K562 (cell line): Measurements from ENCODE around the gene CCDC85C. TPM values are rescaled to one million over a fixed set of nuclear protein-coding genes. Genes with fewer than 3 reads are reported as not detected.

Experiments
- ATAC-seq: fragments of 200-7000 bp; cut with Tn5 transposase; 3 replicates; pipeline ENCODE4 v1.9.1; 2020; ENCODE audit warnings: moderate library complexity
- BruUV-seq: library from RNA; stranded (reverse); fragments of 400-500 nt; replicated peaks from 2 replicates; lab custom pipeline; 2021; lab: Mats Ljungman, UMichigan
- CTCF ChIA-PET: fragments of 300-600 bp; formaldehyde crosslinking; extraction: SDS; loops from one replicate; lab custom pipeline; 2021; ENCODE audit warnings: low intra/inter-chr PET ratio; lab: Yijun Ruan, JAX
- POLR2A ChIA-PET: fragments of 300-600, 350-650 bp; sonication (Branson Sonifier 250); formaldehyde crosslinking; extraction: SDS; loops from one replicate; lab custom pipeline; 2021; ENCODE audit warnings: antibody characterized with exemption, inconsistent platforms; lab: Yijun Ruan, JAX
- DNase-seq, 4 experiments: peaks; one replicate each; pipeline versions ENCODE4 v3.0.0 to v3.0.0-alpha.2; 2011 to 2018; ENCODE audit warnings: low spot score in 3 of 4, mixed read lengths in 3 of 4; ENCODE audit errors: extremely low read depth in 1 of 4
- FAIRE-seq: peaks from 2 replicates; lab custom pipeline; 2011; peaks lifted over from hg19 to GRCh38; lab: Jason Lieb, UNC
- H2AFZ ChIP-seq: 2 replicates; pipeline ENCODE4 v1.6.0; 2011; ENCODE audit warnings: low read depth, low read length, control low read depth, inconsistent platforms
- H3K27ac ChIP-seq: fragments of 200-600 bp; 3 replicates; pipeline ENCODE4 v1.8.0; 2011; ENCODE audit warnings: low read depth, mild to moderate bottlenecking, control low read depth, inconsistent platforms, low read length, moderate library complexity, mixed read lengths; ENCODE audit errors: extremely low read depth
- H3K27me3 ChIP-seq, 2 experiments: fragments of 300-600 bp in 1 of 2; 2 replicates in 1 of 2; 3 replicates in 1 of 2; pipeline versions ENCODE4 v1.6.0 to v1.8.0; 2011; ENCODE audit warnings: inconsistent platforms in 2 of 2, low read length in 2 of 2, mild to moderate bottlenecking in 1 of 2, mixed read lengths in 1 of 2, moderate library complexity in 1 of 2; ENCODE audit not compliant: control insufficient read depth in 2 of 2, insufficient read depth in 2 of 2
- H3K36me3 ChIP-seq: fragments of 300-600 bp; 3 replicates; pipeline ENCODE4 v1.8.0; 2011; ENCODE audit warnings: mild to moderate bottlenecking, low read length, inconsistent platforms; ENCODE audit not compliant: control insufficient read depth, insufficient read depth
- H3K4me1 ChIP-seq, 2 experiments: fragments of 200-600 bp in 1 of 2; replicated peaks in 1 of 2; 2 replicates in 1 of 2; 3 replicates in 1 of 2; pipeline versions ENCODE4 v1.5.1 to v1.8.0; 2011; ENCODE audit warnings: inconsistent platforms in 2 of 2, low read length in 2 of 2, mild to moderate bottlenecking in 1 of 2, mixed read lengths in 1 of 2, moderate library complexity in 1 of 2; ENCODE audit not compliant: control insufficient read depth in 2 of 2, insufficient read depth in 2 of 2
- H3K4me2 ChIP-seq: 2 replicates; pipeline ENCODE4 v1.6.1; 2011; ENCODE audit warnings: low read length, control low read depth, inconsistent platforms, mixed read lengths; ENCODE audit not compliant: insufficient read depth
- H3K4me3 ChIP-seq: fragments of 200-600 bp; sonication (generic), shearing (Covaris generic); 2 replicates; pipeline ENCODE4 v1.5.1; 2016; ENCODE audit warnings: control low read depth, inconsistent platforms
- H3K79me2 ChIP-seq: fragments of 200-600 bp; 3 replicates; pipeline ENCODE4 v1.8.0; 2011; ENCODE audit warnings: low read length, inconsistent platforms; ENCODE audit not compliant: control insufficient read depth, insufficient read depth
- H3K9ac ChIP-seq, 2 experiments: 2 replicates each; pipeline versions ENCODE4 v1.6.0 to v1.6.1; 2011; ENCODE audit warnings: low read depth in 2 of 2, low read length in 2 of 2, control low read depth in 1 of 2, inconsistent platforms in 1 of 2, mild to moderate bottlenecking in 1 of 2, mixed read lengths in 1 of 2; ENCODE audit not compliant: insufficient read depth in 1 of 2
- H3K9me1 ChIP-seq: one replicate; pipeline ENCODE4 v1.6.0; 2011; ENCODE audit warnings: inconsistent platforms, mild to moderate bottlenecking, low read length, moderate library complexity; ENCODE audit not compliant: control insufficient read depth, insufficient read depth
- H3K9me3 ChIP-seq: replicated peaks from 2 replicates; pipeline ENCODE4 v1.5.1; 2011; ENCODE audit warnings: low read depth, low read length, inconsistent platforms; ENCODE audit not compliant: control insufficient read depth, insufficient read depth
- H4K20me1 ChIP-seq: replicated peaks from 2 replicates; pipeline ENCODE4 v1.6.1; 2011; ENCODE audit warnings: low read length, inconsistent platforms, mixed read lengths; ENCODE audit not compliant: control insufficient read depth, insufficient read depth
- PBX2 ChIP-seq, 2 experiments: IDR thresholded peaks in 1 of 2; conservative IDR thresholded peaks in 1 of 2; 2 replicates each; pipeline ENCODE4 v1.6.1; 2016; ENCODE audit warnings: low read depth in 2 of 2, mild to moderate bottlenecking in 1 of 2, missing compliant biosample characterization in 1 of 2, missing genetic modification characterization in 1 of 2, moderate library complexity in 1 of 2
- TCFL5 ChIP-seq: fragments of 250-450 bp; sonication (Bioruptor Pico); conservative IDR thresholded peaks from 2 replicates; pipeline ENCODE4 v1.6.1; 2021; ENCODE audit warnings: mild to moderate bottlenecking, moderate library complexity, matching md5 sums
- ZNF699 ChIP-seq: fragments of 250-450 bp; sonication (Bioruptor Pico); IDR thresholded peaks from 2 replicates; pipeline ENCODE4 v1.8.0; 2021; ENCODE audit warnings: mild to moderate bottlenecking, moderate library complexity; ENCODE audit not compliant: insufficient replicate concordance
- WGBS: fragments of 100-300 bp; shearing (Covaris generic); methylation state at CpG from one replicate; pipeline ENCODE4 v1.1.6; 2016; ENCODE audit warnings: low coverage, mixed read lengths; ENCODE audit not compliant: insufficient coverage; ENCODE audit errors: missing lambda C conversion rate; 5-methylcytosine and 5-hydroxymethylcytosine counted together
- in situ Hi-C: fragments of 300-500 bp; cut with MboI; formaldehyde crosslinking; loops from 4 replicates; pipeline ENCODE4 v1.15.0; 2018; ENCODE audit warnings: inconsistent platforms, mixed read lengths
- intact Hi-C: fragments of 100-400 bp; cut with micrococcal nuclease; formaldehyde crosslinking; loops from 2 replicates; pipeline ENCODE4 v1.14.2; 2022
- polyA plus RNA-seq, 8 experiments: library from polyadenylated mRNA; depleted of rRNA in 4 of 8; stranded (reverse) in 5 of 8; unstranded in 3 of 8; fragments of >200 nt; fragmentation: Nextera tagmentation in 2 of 8; fragmentation: Illumina TruSeq in 1 of 8; extraction: Ambion mirVana in 2 of 8; extraction: Trizol in 1 of 8; gene quantifications; 2 replicates each; pipeline versions ENCODE4 v1.2.1 to v1.2.3, GENCODE V29; 2011 to 2014; ENCODE audit warnings: inconsistent platforms in 1 of 8, missing spikeins in 1 of 8
- total RNA-seq, 7 experiments: library from RNA; depleted of rRNA in 6 of 7; stranded (reverse); fragments of >200 nt in 6 of 7; fragmentation: Illumina TruSeq in 2 of 7; extraction: Trizol in 2 of 7; gene quantifications; 2 replicates each; pipeline versions ENCODE4 v1.2.1 to v1.2.3, GENCODE V29; 2011 to 2021; ENCODE audit warnings: low replicate concordance in 1 of 7
- TF ChIP-seq, protein P1 (sequence below): fragments of 450-650 bp; IDR thresholded peaks from 2 replicates; pipeline ENCODE4 v1.7.1; 2018; ENCODE audit warnings: mild to moderate bottlenecking, low read depth; ENCODE audit not compliant: partially characterized antibody

The CCDC85C gene
- total and polyA plus RNA-seq, 9 of the 15 experiments (the other 6 are each of a cell fraction or from before 2014, with no cell fraction given), result 0.18 to 22.0 (median 6.3) TPM

DNA sequence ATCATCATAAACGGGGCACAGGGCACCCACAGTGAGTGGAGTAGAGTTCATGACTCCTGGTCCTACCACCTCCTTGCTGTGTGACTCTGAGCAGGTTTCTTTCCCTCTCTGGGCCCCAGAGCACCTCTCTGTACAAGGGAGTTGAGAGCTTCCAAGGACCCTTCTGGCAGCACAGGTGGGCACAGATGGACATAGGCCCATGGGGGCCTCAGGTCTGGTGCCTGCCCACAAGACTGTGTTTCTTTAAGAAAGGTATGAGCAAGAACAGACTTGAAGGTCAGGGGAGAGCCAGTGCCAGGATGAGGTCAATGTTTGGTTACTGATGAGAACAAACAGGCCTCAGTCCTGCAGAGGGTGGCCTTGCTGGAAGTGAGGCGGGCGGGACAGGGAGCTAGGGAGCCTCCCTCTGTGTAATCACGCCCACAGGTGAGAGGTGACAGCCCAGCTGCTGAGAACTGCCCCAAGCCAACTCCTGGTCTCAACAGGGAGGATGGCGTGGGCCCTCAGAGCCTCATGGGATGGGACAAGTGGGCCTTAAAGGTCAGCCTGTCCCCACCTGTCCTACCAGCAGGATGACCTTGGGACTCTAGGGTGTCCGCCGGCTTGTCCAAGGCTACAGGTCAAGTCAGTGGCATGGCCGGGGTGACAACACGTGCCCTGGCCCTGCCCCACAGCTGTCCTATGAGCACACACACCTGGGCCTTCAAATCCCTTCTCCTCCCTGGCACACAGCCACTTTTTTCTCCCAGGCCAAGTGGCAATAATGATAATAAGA is 49.1 kb downstream of the CCDC85C start (continued):
- TF ChIP-seq, protein P1, sequence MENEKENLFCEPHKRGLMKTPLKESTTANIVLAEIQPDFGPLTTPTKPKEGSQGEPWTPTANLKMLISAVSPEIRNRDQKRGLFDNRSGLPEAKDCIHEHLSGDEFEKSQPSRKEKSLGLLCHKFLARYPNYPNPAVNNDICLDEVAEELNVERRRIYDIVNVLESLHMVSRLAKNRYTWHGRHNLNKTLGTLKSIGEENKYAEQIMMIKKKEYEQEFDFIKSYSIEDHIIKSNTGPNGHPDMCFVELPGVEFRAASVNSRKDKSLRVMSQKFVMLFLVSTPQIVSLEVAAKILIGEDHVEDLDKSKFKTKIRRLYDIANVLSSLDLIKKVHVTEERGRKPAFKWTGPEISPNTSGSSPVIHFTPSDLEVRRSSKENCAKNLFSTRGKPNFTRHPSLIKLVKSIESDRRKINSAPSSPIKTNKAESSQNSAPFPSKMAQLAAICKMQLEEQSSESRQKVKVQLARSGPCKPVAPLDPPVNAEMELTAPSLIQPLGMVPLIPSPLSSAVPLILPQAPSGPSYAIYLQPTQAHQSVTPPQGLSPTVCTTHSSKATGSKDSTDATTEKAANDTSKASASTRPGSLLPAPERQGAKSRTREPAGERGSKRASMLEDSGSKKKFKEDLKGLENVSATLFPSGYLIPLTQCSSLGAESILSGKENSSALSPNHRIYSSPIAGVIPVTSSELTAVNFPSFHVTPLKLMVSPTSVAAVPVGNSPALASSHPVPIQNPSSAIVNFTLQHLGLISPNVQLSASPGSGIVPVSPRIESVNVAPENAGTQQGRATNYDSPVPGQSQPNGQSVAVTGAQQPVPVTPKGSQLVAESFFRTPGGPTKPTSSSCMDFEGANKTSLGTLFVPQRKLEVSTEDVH, result no peak

DNA sequence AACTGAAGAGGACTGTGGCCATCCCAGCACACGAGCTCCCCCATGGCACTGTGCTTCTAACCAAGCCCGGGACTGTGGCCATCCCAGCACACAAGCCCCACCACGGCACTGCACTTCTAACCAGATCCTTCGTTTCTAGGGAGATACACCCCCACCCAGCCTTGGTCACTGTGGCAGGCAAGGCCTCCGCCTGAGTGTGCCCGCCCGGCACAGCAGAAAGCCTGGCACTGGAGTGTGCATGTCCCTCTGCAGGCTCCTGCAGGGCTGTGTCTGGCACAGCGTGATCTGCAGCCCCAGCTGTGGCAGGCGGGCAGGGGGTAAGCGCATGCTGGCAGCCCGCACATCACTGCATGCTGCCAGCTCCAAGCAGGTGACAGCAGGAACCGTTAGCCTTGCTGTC is 49.8 kb downstream of the CCDC85C start:
- BruUV-seq, result no TSS peak
- Histone ChIP-seq H3K9me1 (no peaks in the 10 kb centered on the region), H3K27ac (no peak overlapping the region), H3K4me3 (no peak overlapping the region), H3K9ac (no peak overlapping the region), H2AFZ (no peak overlapping the region), H4K20me1 (peaks cover 31% of the 10 kb centered on the region), H3K4me2 (no peak overlapping the region), H3K27me3 (no peaks in the 10 kb centered on the region), H3K79me2 (no peaks in the 10 kb centered on the region; the same call in 2 of the 3 replicates), H3K4me1 (peaks cover 0 to 12% of the 10 kb centered on the region in 2 experiments; a peak in 2 of 5 replicates), H3K36me3 (no peaks in the 10 kb centered on the region), H3K9me3 (no peaks in the 10 kb centered on the region)
- intact Hi-C loops, result no loop called here
- no peak for DNase-seq
- POLR2A ChIA-PET, result interaction anchor here (1.0 kb wide), 1 partner anchor 18 kb away, joined by 4 read pairs; no protein-coding TSS in a partner anchor
- in situ Hi-C loops, result no loop called here
- no peak for ATAC-seq
- 66% methylated on average over 10 of the region's 12 CpGs for WGBS
- CTCF ChIA-PET, result no interaction called here
- no peak for FAIRE-seq
- no peak for TF ChIP-seq TCFL5 (CRISPR knock-in tag)
- no peak for TF ChIP-seq PBX2 (CRISPR knock-in tag; IDR thresholded peaks at IDR 0.05; ENCODE audit: low read depth)
- no peak for TF ChIP-seq PBX2 (tag; conservative IDR thresholded peaks at IDR 0.05; ENCODE audit: low read depth)
- no peak for TF ChIP-seq ZNF699 (CRISPR knock-in tag)
